ENCODE data around the gene VPS51. TPM values are rescaled to one million over a fixed set of nuclear protein-coding genes. Genes with fewer than 3 reads are reported as not detected.

VPS51 gene
- total and polyA plus RNA-seq, 10 of the 15 experiments (the other 5 are each of a cell fraction or from before 2014, with no cell fraction given), result 1.5 to 279 (median 53.2) TPM

- no peak for TF ChIP-seq KAT2A (conservative IDR thresholded peaks at IDR 0.05; ENCODE audit: control insufficient read depth, low read depth, low read length)
- TF ChIP-seq RFX5 (IDR thresholded peaks at IDR 0.05; ENCODE audit: low read depth, low read length), result no peak
- TF ChIP-seq, protein P1, sequence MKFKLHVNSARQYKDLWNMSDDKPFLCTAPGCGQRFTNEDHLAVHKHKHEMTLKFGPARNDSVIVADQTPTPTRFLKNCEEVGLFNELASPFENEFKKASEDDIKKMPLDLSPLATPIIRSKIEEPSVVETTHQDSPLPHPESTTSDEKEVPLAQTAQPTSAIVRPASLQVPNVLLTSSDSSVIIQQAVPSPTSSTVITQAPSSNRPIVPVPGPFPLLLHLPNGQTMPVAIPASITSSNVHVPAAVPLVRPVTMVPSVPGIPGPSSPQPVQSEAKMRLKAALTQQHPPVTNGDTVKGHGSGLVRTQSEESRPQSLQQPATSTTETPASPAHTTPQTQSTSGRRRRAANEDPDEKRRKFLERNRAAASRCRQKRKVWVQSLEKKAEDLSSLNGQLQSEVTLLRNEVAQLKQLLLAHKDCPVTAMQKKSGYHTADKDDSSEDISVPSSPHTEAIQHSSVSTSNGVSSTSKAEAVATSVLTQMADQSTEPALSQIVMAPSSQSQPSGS (IDR thresholded peaks at IDR 0.05; ENCODE audit: low read length), result no peak
Observed at GRCh38 chr11:65113839-65114238, 17.8 kb downstream of the VPS51 start (continued).

- ChIA-PET SMC1A (ENCODE audit: uncharacterized antibody, unreplicated experiment) (no interaction called here), RAD21 (ENCODE audit: unreplicated experiment) (no interaction called here), CTCF (interaction anchor here (1.0 to 6.3 kb wide), 5 partner anchors 11 to 267 kb away, joined by 3 to 93 read pairs (median 64); partner anchors contain the start of genes ARL2, CAPN1 and VPS51), POLR2A (interaction anchor here (0.6 kb wide), 1 partner anchor 357 kb away, joined by 3 read pairs; no protein-coding TSS in a partner anchor)
- H3K4me3 ChIP-seq, result no peak overlapping the region
- H3K27ac ChIP-seq (ENCODE audit: control insufficient read depth, insufficient read depth), result no peak overlapping the region
- H3K36me3 ChIP-seq (ENCODE audit: control insufficient read depth in 2 of 2, insufficient read depth in 2 of 2, low read length in 1 of 2), result peaks cover 5 to 18% of the 10 kb centered on the region in 2 experiments
- in situ Hi-C loops (cut with MboI), result no loop called here
- H3K27me3 ChIP-seq (replicated peaks in 1 of 2; ENCODE audit: control insufficient read depth in 2 of 2, insufficient read depth in 2 of 2, low read length in 1 of 2), result no peaks in the 10 kb centered on the region
- peaks cover 20% of the 10 kb centered on the region for H3K79me2 ChIP-seq (ENCODE audit: control insufficient read depth, insufficient read depth, low read length)
- peaks cover 26% of the 10 kb centered on the region for H3K4me1 ChIP-seq (ENCODE audit: control insufficient read depth, insufficient read depth, low read length)
- BruUV-seq (replicated peaks), result no TSS peak
- no peak overlapping the region for H3K4me2 ChIP-seq (ENCODE audit: control insufficient read depth, insufficient read depth)
- no peak overlapping the region for H3K9ac ChIP-seq (ENCODE audit: control insufficient read depth, insufficient read depth, low read length)
- 87% methylated on average over 11 of the region's 11 CpGs for WGBS (ENCODE audit: insufficient coverage, insufficient replicate concordance, low lambda C conversion rate, missing lambda C conversion rate)
- H4K20me1 ChIP-seq (ENCODE audit: control insufficient read depth, insufficient read depth), result no peaks in the 10 kb centered on the region; the same call in 1 of the 2 replicates
- H2AFZ ChIP-seq (ENCODE audit: control insufficient read depth, low read depth, low read length), result no peak overlapping the region
- TF ChIP-seq, protein P2, sequence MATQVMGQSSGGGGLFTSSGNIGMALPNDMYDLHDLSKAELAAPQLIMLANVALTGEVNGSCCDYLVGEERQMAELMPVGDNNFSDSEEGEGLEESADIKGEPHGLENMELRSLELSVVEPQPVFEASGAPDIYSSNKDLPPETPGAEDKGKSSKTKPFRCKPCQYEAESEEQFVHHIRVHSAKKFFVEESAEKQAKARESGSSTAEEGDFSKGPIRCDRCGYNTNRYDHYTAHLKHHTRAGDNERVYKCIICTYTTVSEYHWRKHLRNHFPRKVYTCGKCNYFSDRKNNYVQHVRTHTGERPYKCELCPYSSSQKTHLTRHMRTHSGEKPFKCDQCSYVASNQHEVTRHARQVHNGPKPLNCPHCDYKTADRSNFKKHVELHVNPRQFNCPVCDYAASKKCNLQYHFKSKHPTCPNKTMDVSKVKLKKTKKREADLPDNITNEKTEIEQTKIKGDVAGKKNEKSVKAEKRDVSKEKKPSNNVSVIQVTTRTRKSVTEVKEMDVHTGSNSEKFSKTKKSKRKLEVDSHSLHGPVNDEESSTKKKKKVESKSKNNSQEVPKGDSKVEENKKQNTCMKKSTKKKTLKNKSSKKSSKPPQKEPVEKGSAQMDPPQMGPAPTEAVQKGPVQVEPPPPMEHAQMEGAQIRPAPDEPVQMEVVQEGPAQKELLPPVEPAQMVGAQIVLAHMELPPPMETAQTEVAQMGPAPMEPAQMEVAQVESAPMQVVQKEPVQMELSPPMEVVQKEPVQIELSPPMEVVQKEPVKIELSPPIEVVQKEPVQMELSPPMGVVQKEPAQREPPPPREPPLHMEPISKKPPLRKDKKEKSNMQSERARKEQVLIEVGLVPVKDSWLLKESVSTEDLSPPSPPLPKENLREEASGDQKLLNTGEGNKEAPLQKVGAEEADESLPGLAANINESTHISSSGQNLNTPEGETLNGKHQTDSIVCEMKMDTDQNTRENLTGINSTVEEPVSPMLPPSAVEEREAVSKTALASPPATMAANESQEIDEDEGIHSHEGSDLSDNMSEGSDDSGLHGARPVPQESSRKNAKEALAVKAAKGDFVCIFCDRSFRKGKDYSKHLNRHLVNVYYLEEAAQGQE (IDR thresholded peaks at IDR 0.05; ENCODE audit: low read depth, low read length), result no peak
- no peak for TF ChIP-seq NR2C1 (IDR thresholded peaks at IDR 0.05)
- TF ChIP-seq RUNX3 (IDR thresholded peaks at IDR 0.05; ENCODE audit: low read length), result no peak
- no peak for TF ChIP-seq IRF3 (IDR thresholded peaks at IDR 0.05)
- peak; percentile 59 for TF ChIP-seq POLR2A (IDR thresholded peaks at IDR 0.05; ENCODE audit: low read depth, low read length)
- TF ChIP-seq POLR2AphosphoS5 (IDR thresholded peaks at IDR 0.05; ENCODE audit: low read length), result peak; percentile 33; the same call in 1 of the 2 replicates
- intact Hi-C loops (cut with micrococcal nuclease; ENCODE audit: unreplicated experiment), result loop anchor here (5.0 to 10.0 kb wide), 4 partner anchors 68 to 340 kb away; partner anchors contain the start of genes ATG2A, CAPN1, DPF2 and SF1
- ATAC-seq (no peak), FAIRE-seq (no peak), DNase-seq (ENCODE audit: low read depth, low spot score) (no peak)
- no peaks in the 10 kb centered on the region for H3K9me3 ChIP-seq (replicated peaks; ENCODE audit: control insufficient read depth, insufficient read depth, low read length)
Observed at GRCh38 chr11:65114538-65115171, 18.6 kb downstream of the VPS51 start.

Data from GM12878 (cell line).